ENCODE results near the gene CCR4.

Gene CCR4

DNA sequence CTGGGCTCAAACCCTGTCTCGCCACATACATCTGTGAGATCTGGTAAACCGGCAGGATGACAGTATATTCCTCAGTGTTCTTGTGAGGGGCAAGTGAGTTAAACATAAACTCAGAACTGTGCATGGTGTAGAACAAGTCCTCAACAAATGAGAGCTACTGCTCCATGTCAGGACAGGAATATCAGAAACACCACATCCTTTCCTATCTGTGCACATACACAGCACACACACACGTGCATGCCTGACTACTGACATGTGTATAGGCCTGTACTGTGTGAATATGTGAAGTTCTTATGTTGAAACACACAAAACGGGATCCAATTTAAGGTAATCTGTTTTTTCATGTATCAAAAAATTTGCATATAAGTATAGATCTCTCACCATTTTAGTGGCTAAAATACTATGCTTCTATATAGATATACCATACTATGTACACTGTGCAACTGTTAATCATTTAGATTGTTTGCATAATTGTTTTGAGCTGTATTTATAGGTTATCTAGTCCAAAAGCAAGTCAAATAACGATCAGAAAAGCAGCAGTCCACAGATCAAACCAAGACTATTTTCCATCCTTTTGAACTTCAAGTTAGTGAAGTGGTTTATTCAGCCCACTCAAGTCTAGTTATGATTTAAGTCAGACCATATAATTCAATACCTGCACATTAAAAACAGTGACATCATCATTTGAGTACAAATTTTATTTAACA lies 44.8 kb downstream of the CCR4 start:
- TF ChIP-seq POU2F2 (IDR thresholded peaks at IDR 0.05; ENCODE audit: low read depth, low read length) (no peak), TAF1 (IDR thresholded peaks at IDR 0.05; ENCODE audit: low read depth, low read length) (no peak), POLR2A (IDR thresholded peaks at IDR 0.05; ENCODE audit: low read depth, low read length) (no peak), POLR2AphosphoS5 (IDR thresholded peaks at IDR 0.05; ENCODE audit: low read depth, low read length) (no peak), SPI1 (IDR thresholded peaks at IDR 0.05; ENCODE audit: low read depth, low read length) (no peak), PAX5 (IDR thresholded peaks at IDR 0.05; ENCODE audit: insufficient read depth, low read length, severe bottlenecking) (no peak)
- DNase-seq (ENCODE audit: insufficient read length, low spot score) = no peak
- FAIRE-seq = no peak

DNA sequence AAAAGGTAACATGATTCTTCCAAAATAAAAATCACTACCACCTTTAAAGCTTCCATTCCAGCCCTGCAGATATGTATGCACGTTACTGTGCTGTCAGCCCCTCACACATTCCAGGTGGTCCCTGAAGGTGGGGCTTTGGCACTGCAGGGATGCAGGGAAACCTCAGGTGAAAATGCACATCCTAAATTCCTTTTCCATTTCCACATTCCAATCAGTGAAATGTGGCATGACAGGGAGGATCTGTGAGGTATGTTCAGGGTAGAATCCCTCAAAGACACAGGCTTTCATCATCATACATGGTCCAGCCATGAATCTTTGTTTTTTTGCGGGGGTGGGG lies 45.3 kb downstream of the CCR4 start:
- no peak for FAIRE-seq
- DNase-seq (ENCODE audit: insufficient read length, low spot score) = no peak
- no peak for TF ChIP-seq POU2F2 (IDR thresholded peaks at IDR 0.05; ENCODE audit: low read depth, low read length)
- TF ChIP-seq POLR2A (IDR thresholded peaks at IDR 0.05; ENCODE audit: low read depth, low read length) = no peak
- TF ChIP-seq POLR2AphosphoS5 (IDR thresholded peaks at IDR 0.05; ENCODE audit: low read depth, low read length) = no peak
- no peak for TF ChIP-seq SPI1 (IDR thresholded peaks at IDR 0.05; ENCODE audit: low read depth, low read length)
- no peak for TF ChIP-seq PAX5 (IDR thresholded peaks at IDR 0.05; ENCODE audit: insufficient read depth, low read length, severe bottlenecking)
- no peak for TF ChIP-seq TAF1 (IDR thresholded peaks at IDR 0.05; ENCODE audit: low read depth, low read length)

DNA sequence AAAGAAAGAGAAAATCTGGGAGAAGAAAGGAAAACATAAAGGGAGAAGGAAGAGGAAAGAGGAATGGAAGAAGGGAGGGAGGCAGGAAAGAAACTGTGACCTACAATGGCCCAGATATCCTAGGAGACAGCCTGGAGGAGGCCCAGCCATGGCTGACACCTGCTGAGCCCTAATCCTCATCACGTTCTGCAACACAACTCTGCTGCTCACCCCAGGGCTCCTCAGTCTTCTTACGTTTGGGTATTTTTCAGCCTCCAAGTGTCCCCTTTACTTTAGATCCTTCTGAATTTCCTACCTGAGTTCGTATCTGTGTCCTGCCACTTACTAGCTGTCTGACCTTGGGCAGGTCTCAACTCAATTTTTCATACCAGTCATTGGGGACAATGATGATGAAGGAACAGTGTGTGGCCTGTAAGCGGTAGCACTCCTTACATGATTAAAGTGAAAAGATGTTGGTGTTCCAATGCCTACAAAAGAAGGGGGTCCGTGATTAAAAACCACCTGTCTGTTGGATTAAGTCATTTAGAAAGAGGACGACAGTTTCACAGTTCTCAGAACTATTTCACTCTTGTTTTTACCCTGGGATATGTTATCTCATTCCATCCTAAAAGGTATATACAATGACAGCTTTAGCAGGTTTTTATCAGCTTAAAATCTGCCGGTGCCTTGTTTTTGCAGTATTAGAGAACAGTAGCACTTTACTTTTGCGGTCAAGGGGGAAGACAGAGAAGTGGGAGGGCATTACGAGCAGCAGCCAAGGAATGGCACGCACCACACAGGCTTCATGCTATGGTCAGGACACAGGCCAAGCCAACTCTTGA lies 47.4 kb downstream of the CCR4 start:
- DNase-seq (ENCODE audit: insufficient read length, low spot score) = no peak
- TF ChIP-seq POU2F2 (IDR thresholded peaks at IDR 0.05; ENCODE audit: low read depth, low read length) (no peak), POLR2AphosphoS5 (IDR thresholded peaks at IDR 0.05; ENCODE audit: low read depth, low read length) (no peak), TAF1 (IDR thresholded peaks at IDR 0.05; ENCODE audit: low read depth, low read length) (no peak), SPI1 (IDR thresholded peaks at IDR 0.05; ENCODE audit: low read depth, low read length) (no peak), PAX5 (IDR thresholded peaks at IDR 0.05; ENCODE audit: insufficient read depth, low read length, severe bottlenecking) (no peak), POLR2A (IDR thresholded peaks at IDR 0.05; ENCODE audit: low read depth, low read length) (no peak)
- no peak for FAIRE-seq

DNA sequence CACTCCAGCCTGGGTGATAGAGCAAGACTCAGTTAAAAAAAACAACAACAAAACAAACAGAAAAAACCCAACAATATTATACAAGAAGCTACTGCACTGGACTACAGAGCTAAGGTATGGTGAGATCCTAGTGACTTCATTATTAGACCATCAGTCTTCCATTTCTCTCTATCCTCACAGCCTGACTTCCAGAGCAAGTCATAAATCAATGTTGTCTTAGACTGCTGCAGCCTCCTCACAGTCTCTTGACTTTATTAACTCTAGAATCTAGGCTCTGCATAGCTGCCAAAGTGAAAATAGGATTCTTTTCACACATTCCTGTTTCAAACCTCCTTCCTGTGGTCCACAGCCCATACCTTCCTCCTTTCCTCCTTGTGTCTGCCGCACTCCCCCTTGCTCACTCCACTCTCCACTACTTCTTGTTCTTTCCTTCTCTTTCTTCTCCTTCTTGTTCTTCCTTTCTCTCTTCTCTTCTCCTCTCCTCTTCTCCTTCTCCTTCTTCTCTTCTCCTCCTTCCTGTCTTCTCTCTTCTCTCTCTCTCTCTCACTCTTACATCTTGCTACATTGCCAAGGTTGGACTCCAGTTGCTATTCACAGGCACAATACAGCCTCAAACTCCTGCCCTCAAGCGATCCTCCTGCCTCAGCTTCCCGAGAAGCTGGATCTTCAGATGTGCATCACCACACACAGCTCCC lies 49.4 kb downstream of the CCR4 start:
- FAIRE-seq (no peak), DNase-seq (ENCODE audit: insufficient read length, low spot score) (no peak)
- TF ChIP-seq POLR2A (IDR thresholded peaks at IDR 0.05; ENCODE audit: low read depth, low read length) (no peak), PAX5 (IDR thresholded peaks at IDR 0.05; ENCODE audit: insufficient read depth, low read length, severe bottlenecking) (no peak), SPI1 (IDR thresholded peaks at IDR 0.05; ENCODE audit: low read depth, low read length) (no peak), POLR2AphosphoS5 (IDR thresholded peaks at IDR 0.05; ENCODE audit: low read depth, low read length) (no peak), TAF1 (IDR thresholded peaks at IDR 0.05; ENCODE audit: low read depth, low read length) (no peak), POU2F2 (IDR thresholded peaks at IDR 0.05; ENCODE audit: low read depth, low read length) (no peak)

DNA sequence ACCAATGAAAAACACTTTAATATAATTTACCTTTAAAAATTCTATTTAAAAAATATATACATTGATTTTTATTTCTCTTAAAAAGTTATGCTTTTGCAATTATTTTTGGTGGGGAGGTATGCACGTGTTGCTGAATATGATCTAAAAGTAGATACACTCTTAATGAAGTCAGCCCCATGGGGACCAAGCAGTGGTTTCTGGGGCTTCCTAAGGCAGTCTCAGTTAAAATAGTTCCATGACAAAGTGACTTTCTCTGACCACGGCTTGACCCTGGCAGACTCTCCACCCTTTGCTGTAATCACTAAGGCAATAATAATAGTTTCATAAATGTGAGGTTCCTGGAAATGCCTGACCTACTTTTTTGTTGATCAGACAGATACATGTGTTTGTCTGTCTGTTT lies 50.4 kb downstream of the CCR4 start:
- DNase-seq (ENCODE audit: insufficient read length, low spot score) (no peak), FAIRE-seq (no peak)
- TF ChIP-seq POU2F2 (IDR thresholded peaks at IDR 0.05; ENCODE audit: low read depth, low read length) (no peak), TAF1 (IDR thresholded peaks at IDR 0.05; ENCODE audit: low read depth, low read length) (no peak), SPI1 (IDR thresholded peaks at IDR 0.05; ENCODE audit: low read depth, low read length) (no peak), POLR2AphosphoS5 (IDR thresholded peaks at IDR 0.05; ENCODE audit: low read depth, low read length) (no peak), PAX5 (IDR thresholded peaks at IDR 0.05; ENCODE audit: insufficient read depth, low read length, severe bottlenecking) (no peak), POLR2A (IDR thresholded peaks at IDR 0.05; ENCODE audit: low read depth, low read length) (no peak)

DNA sequence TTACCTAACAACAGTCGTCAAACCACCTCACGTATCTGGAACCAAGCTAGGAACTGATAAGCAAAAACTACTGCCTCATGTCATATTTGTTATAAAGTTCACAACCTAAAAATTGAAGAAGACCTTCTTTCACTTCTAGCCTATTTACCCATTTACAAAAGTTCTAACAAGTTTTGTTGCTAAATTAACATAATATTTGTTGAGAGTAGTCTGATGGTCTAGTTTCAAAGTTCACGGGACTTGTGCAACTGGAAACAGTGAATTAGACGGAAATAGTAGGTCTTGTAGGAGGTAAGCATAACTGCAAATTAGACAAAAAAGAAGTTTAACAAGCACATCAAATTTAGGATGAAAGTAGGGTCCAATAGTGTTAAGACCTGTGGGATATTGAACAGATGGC lies 51.9 kb downstream of the CCR4 start:
- DNase-seq (ENCODE audit: insufficient read length, low spot score) (no peak), FAIRE-seq (no peak)
- no peak for TF ChIP-seq SPI1 (IDR thresholded peaks at IDR 0.05; ENCODE audit: low read depth, low read length)
- no peak for TF ChIP-seq PAX5 (IDR thresholded peaks at IDR 0.05; ENCODE audit: insufficient read depth, low read length, severe bottlenecking)
- TF ChIP-seq POU2F2 (IDR thresholded peaks at IDR 0.05; ENCODE audit: low read depth, low read length) = no peak
- no peak for TF ChIP-seq TAF1 (IDR thresholded peaks at IDR 0.05; ENCODE audit: low read depth, low read length)
- no peak for TF ChIP-seq POLR2AphosphoS5 (IDR thresholded peaks at IDR 0.05; ENCODE audit: low read depth, low read length)
- no peak for TF ChIP-seq POLR2A (IDR thresholded peaks at IDR 0.05; ENCODE audit: low read depth, low read length)

DNA sequence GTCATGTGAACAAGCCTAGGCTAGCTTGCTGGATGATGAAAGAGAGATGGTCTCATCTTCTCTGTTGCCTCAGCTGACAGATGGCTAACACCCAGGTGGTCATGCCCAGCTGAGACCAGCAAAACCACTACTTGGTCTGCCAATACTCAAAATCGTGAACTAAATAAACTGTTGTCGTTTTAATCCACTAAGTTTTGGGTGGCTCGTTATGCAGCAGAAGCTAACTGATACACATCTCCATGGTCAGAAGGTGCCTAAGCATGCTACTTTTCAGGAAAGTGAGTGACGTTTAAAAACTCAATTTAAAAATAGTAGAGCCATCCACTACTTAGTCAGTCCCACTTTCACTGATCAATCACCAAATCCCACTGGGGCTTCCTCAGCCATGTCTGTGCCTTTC lies 52.8 kb downstream of the CCR4 start:
- DNase-seq (ENCODE audit: insufficient read length, low spot score) (no peak), FAIRE-seq (no peak)
- TF ChIP-seq TAF1 (IDR thresholded peaks at IDR 0.05; ENCODE audit: low read depth, low read length) = no peak
- no peak for TF ChIP-seq SPI1 (IDR thresholded peaks at IDR 0.05; ENCODE audit: low read depth, low read length)
- no peak for TF ChIP-seq POLR2AphosphoS5 (IDR thresholded peaks at IDR 0.05; ENCODE audit: low read depth, low read length)
- TF ChIP-seq PAX5 (IDR thresholded peaks at IDR 0.05; ENCODE audit: insufficient read depth, low read length, severe bottlenecking) = no peak
- no peak for TF ChIP-seq POU2F2 (IDR thresholded peaks at IDR 0.05; ENCODE audit: low read depth, low read length)
- no peak for TF ChIP-seq POLR2A (IDR thresholded peaks at IDR 0.05; ENCODE audit: low read depth, low read length)

DNA sequence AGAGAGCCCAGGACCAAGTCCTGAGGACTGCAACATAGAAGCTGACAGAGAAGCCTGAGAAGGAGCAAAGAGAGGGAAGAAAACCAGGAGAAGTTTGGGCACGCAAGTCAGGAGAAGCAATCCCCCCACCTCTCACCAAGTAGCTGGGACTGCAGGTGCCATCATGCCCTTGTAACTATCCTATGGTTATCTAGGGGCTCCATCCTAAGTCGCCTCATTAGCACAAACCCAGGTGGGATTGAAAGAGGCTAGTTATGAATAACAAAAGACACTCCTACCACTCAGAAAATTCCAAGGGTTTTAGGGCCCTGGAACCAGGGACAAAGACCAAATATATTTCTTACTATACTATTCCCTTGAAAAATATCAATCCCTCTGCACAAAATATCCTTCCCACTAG lies 53.5 kb downstream of the CCR4 start:
- TF ChIP-seq POLR2A (IDR thresholded peaks at IDR 0.05; ENCODE audit: low read depth, low read length) (no peak), SPI1 (IDR thresholded peaks at IDR 0.05; ENCODE audit: low read depth, low read length) (no peak), TAF1 (IDR thresholded peaks at IDR 0.05; ENCODE audit: low read depth, low read length) (no peak), POU2F2 (IDR thresholded peaks at IDR 0.05; ENCODE audit: low read depth, low read length) (no peak), POLR2AphosphoS5 (IDR thresholded peaks at IDR 0.05; ENCODE audit: low read depth, low read length) (no peak), PAX5 (IDR thresholded peaks at IDR 0.05; ENCODE audit: insufficient read depth, low read length, severe bottlenecking) (no peak)
- DNase-seq (ENCODE audit: insufficient read length, low spot score) (no peak), FAIRE-seq (no peak)

Data from GM12891 (cell line).